Upper lobe of left lung (tissue), 4 donors: ENCODE results near the gene FOXO6.
A peak's percentile ranks its signal among the peaks of the same experiment; 100 is the strongest.

Experiments used
- CTCF ChIP-seq, 6 experiments: fragments of 450-650 bp in 4 of 6; fragments of 200-600 bp in 2 of 6; sonication (generic) in 2 of 6; IDR thresholded peaks; one replicate each; pipeline ENCODE4 v1.5.1; 2016 to 2019; ENCODE audit warnings: antibody characterized with exemption in 6 of 6
- EP300 ChIP-seq, 4 donors: sonication (generic); formaldehyde crosslinking; IDR thresholded peaks; one replicate each; pipeline ENCODE4 v1.5.1; 2017; ENCODE audit warnings: antibody characterized with exemption in 4 of 4, control low read depth in 2 of 4
- POLR2A ChIP-seq, 4 donors: fragments of 450-650 bp; IDR thresholded peaks; one replicate each; pipeline ENCODE4 v1.5.1; 2016 to 2017; ENCODE audit warnings: antibody characterized with exemption in 4 of 4, mild to moderate bottlenecking in 2 of 4
- POLR2AphosphoS5 ChIP-seq, 2 donors: sonication (generic); formaldehyde crosslinking; IDR thresholded peaks; one replicate each; pipeline ENCODE4 v1.5.1; 2017; ENCODE audit warnings: antibody characterized with exemption in 2 of 2

- peak in 1 of 6 experiments; percentile 43 for TF ChIP-seq CTCF (IDR thresholded peaks at IDR 0.05)
- no peak for TF ChIP-seq POLR2A (IDR thresholded peaks at IDR 0.05)
- TF ChIP-seq EP300 (IDR thresholded peaks at IDR 0.05): no peak
- no peak for TF ChIP-seq POLR2AphosphoS5 (IDR thresholded peaks at IDR 0.05)
Measured at GRCh38 chr1:41381692-41382479, 20.7 kb downstream of the FOXO6 start.
